Glutamatergic neuron (in vitro differentiated cells): ENCODE results near the gene KAT8. TPM values are rescaled to one million over a fixed set of nuclear protein-coding genes. Genes with fewer than 3 reads are reported as not detected.
"Not testable (repeated sequence)": the region's sequence is repeated elsewhere in the genome, so short reads cannot be mapped to it uniquely, and the experiment has no call there.

ENCODE experiments used
- DNase-seq: peaks from one replicate; pipeline ENCODE4 v3.0.0; 2022
- H3K27ac Mint-ChIP-seq: one replicate; pipeline ENCODE4 v1.8.0; 2020; ENCODE audit warnings: mild to moderate bottlenecking, mixed read lengths, inconsistent platforms; ENCODE audit not compliant: unreplicated experiment
- H3K27me3 Mint-ChIP-seq: one replicate; pipeline ENCODE4 v1.8.0; 2020; ENCODE audit warnings: mild to moderate bottlenecking, moderate library complexity, mixed read lengths, inconsistent platforms; ENCODE audit not compliant: unreplicated experiment
- H3K36me3 Mint-ChIP-seq: one replicate; pipeline ENCODE4 v1.8.0; 2020; ENCODE audit warnings: mild to moderate bottlenecking, mixed read lengths, inconsistent platforms; ENCODE audit not compliant: unreplicated experiment
- H3K4me1 Mint-ChIP-seq: one replicate; pipeline ENCODE4 v1.8.0; 2020; ENCODE audit warnings: mild to moderate bottlenecking, low read depth, mixed read lengths, inconsistent platforms; ENCODE audit not compliant: unreplicated experiment
- H3K4me3 Mint-ChIP-seq: one replicate; pipeline ENCODE4 v1.8.0; 2020; ENCODE audit warnings: mild to moderate bottlenecking, mixed read lengths, inconsistent platforms; ENCODE audit not compliant: unreplicated experiment
- H3K9me3 Mint-ChIP-seq: one replicate; pipeline ENCODE4 v1.8.0; 2020; ENCODE audit warnings: mild to moderate bottlenecking, moderate library complexity, mixed read lengths, inconsistent platforms; ENCODE audit not compliant: unreplicated experiment
- CTCF ChIP-seq: fragments of 200-600 bp; sonication (generic); IDR thresholded peaks from one replicate; pipeline ENCODE4 v1.5.0; 2021; ENCODE audit not compliant: partially characterized antibody, unreplicated experiment
- total RNA-seq: library from RNA; stranded (reverse); fragmentation: NEBNext Ultra II Directional; extraction: Animal tissue kit (Norgen Biotek cat#: 25700); gene quantifications from one replicate; pipeline ENCODE4 v1.2.1, GENCODE V29; 2021; ENCODE audit not compliant: unreplicated experiment

KAT8 gene
- total RNA-seq, 1 donor from 2014 or later = 61.2 TPM

GRCh38 chr16:31148896-31149295 is 31.4 kb downstream of the KAT8 start:
- H3K36me3 Mint-ChIP-seq = peaks cover 4% of the 10 kb centered on the region
- peaks cover 1% of the 10 kb centered on the region for H3K9me3 Mint-ChIP-seq
- peaks cover 1% of the 10 kb centered on the region for H3K4me1 Mint-ChIP-seq
- H3K27me3 Mint-ChIP-seq = peaks cover 12% of the 10 kb centered on the region
- TF ChIP-seq CTCF = no peak
- no peak overlapping the region for H3K4me3 Mint-ChIP-seq
- H3K27ac Mint-ChIP-seq = no peak overlapping the region
- DNase-seq = no peak

- Mint-ChIP-seq H3K36me3 (peaks cover 4% of the 10 kb centered on the region), H3K4me3 (no peak overlapping the region), H3K27me3 (peaks cover 8% of the 10 kb centered on the region), H3K9me3 (peaks cover 1% of the 10 kb centered on the region), H3K27ac (no peak overlapping the region), H3K4me1 (peaks cover 1% of the 10 kb centered on the region)
- DNase-seq = no peak
- TF ChIP-seq CTCF = no peak
These were observed 31.9 kb downstream of the KAT8 start for GRCh38 chr16:31149332-31149731.

- Mint-ChIP-seq H3K4me1 (peaks cover 1% of the 10 kb centered on the region), H3K27me3 (peaks cover 8% of the 10 kb centered on the region), H3K36me3 (peaks cover 4% of the 10 kb centered on the region), H3K9me3 (peaks cover 1% of the 10 kb centered on the region), H3K4me3 (no peak within 1 kb of the TSS), H3K27ac (no peak within 1 kb of the TSS)
- TF ChIP-seq CTCF = no peak
- no peak for DNase-seq
These were observed 32.7 kb downstream of the KAT8 start, which contains the start of gene PRSS36 for GRCh38 chr16:31149894-31150890. Gene PRSS36 (minus strand): TSS chr16:31150066. CDS start chr16:31150035, 31 bp downstream.

GRCh38 chr16:31150976-31151375 is 33.5 kb downstream of the KAT8 start:
- H3K9me3 Mint-ChIP-seq, DNase-seq, H3K4me1 Mint-ChIP-seq, H3K36me3 Mint-ChIP-seq, H3K27me3 Mint-ChIP-seq, H3K4me3 Mint-ChIP-seq, H3K27ac Mint-ChIP-seq: not testable (repeated sequence)

- H3K27me3 Mint-ChIP-seq = no peaks in the 10 kb centered on the region
- no peaks in the 10 kb centered on the region for H3K4me1 Mint-ChIP-seq
- no peak overlapping the region for H3K27ac Mint-ChIP-seq
- H3K4me3 Mint-ChIP-seq = no peak overlapping the region
- no peaks in the 10 kb centered on the region for H3K36me3 Mint-ChIP-seq
- no peaks in the 10 kb centered on the region for H3K9me3 Mint-ChIP-seq
- DNase-seq = no peak
- no peak for TF ChIP-seq CTCF
These were observed 39.7 kb downstream of the KAT8 start for GRCh38 chr16:31157136-31157535.
